CD14-positive monocyte (primary cell): ENCODE measurements around the gene ERICH3. TPM values are rescaled to one million over a fixed set of nuclear protein-coding genes. Genes with fewer than 3 reads are reported as not detected.

ENCODE experiments used
- DNase-seq, 3 donors: peaks; one replicate each; pipeline ENCODE4 v3.0.0-alpha.2; 2011 to 2022
- H2AFZ ChIP-seq: 2 replicates; pipeline ENCODE4 v1.6.0; 2012; ENCODE audit warnings: mild to moderate bottlenecking, low read depth, low read length, inconsistent platforms; ENCODE audit not compliant: insufficient read depth, poor library complexity, severe bottlenecking
- H3K27ac ChIP-seq, 2 donors: 1 replicate in 1 of 2; 2 replicates in 1 of 2; pipeline ENCODE4 v1.5.1; 2012 to 2013; ENCODE audit warnings: low read length in 2 of 2, control low read depth in 1 of 2, inconsistent platforms in 1 of 2, low read depth in 1 of 2, mild to moderate bottlenecking in 1 of 2
- H3K27me3 ChIP-seq, 2 donors: one replicate each; pipeline versions ENCODE4 v1.6.0 to v1.6.1; 2011 to 2013; ENCODE audit warnings: low read length in 2 of 2; ENCODE audit not compliant: control insufficient read depth in 2 of 2, insufficient read depth in 2 of 2
- H3K36me3 ChIP-seq, 2 donors: replicated peaks in 1 of 2; 1 replicate in 1 of 2; 2 replicates in 1 of 2; pipeline versions ENCODE4 v1.5.1 to v1.6.1; 2012 to 2013; ENCODE audit warnings: low read length in 2 of 2, control low read depth in 1 of 2, inconsistent platforms in 1 of 2, mild to moderate bottlenecking in 1 of 2; ENCODE audit not compliant: insufficient read depth in 2 of 2, control insufficient read depth in 1 of 2
- H3K4me1 ChIP-seq, 2 donors: 1 replicate in 1 of 2; 2 replicates in 1 of 2; pipeline versions ENCODE4 v1.5.1 to v1.6.1; 2012 to 2013; ENCODE audit warnings: low read length in 2 of 2, control low read depth in 1 of 2, inconsistent platforms in 1 of 2, mild to moderate bottlenecking in 1 of 2, moderate library complexity in 1 of 2; ENCODE audit not compliant: insufficient read depth in 2 of 2, control insufficient read depth in 1 of 2
- H3K4me2 ChIP-seq: replicated peaks from 2 replicates; pipeline ENCODE3; 2012; ENCODE audit warnings: low read length, moderate library complexity, mild to moderate bottlenecking; ENCODE audit not compliant: poor library complexity, severe bottlenecking; ENCODE audit errors: extremely low read depth
- H3K4me3 ChIP-seq, 3 experiments: fragments of 200-600 bp in 1 of 3; sonication (generic) in 1 of 3; replicated peaks in 1 of 3; 1 replicate in 2 of 3; 2 replicates in 1 of 3; pipeline ENCODE4 v1.5.1; 2011 to 2013; ENCODE audit warnings: low read length in 3 of 3, mild to moderate bottlenecking in 3 of 3, control low read depth in 2 of 3, low read depth in 2 of 3, inconsistent platforms in 1 of 3, moderate library complexity in 1 of 3
- H3K79me2 ChIP-seq: 2 replicates; pipeline ENCODE4 v1.6.0; 2012; ENCODE audit warnings: mild to moderate bottlenecking, control low read depth, inconsistent platforms, low read length, moderate library complexity; ENCODE audit not compliant: insufficient read depth
- H3K9ac ChIP-seq: 2 replicates; pipeline ENCODE4 v1.6.0; 2017; ENCODE audit warnings: low read length, mild to moderate bottlenecking; ENCODE audit not compliant: insufficient read depth, poor library complexity, severe bottlenecking
- H3K9me3 ChIP-seq, 2 donors: replicated peaks in 1 of 2; 1 replicate in 1 of 2; 2 replicates in 1 of 2; pipeline versions ENCODE4 v1.5.1 to v1.6.1; 2012 to 2013; ENCODE audit warnings: low read length in 2 of 2, control low read depth in 1 of 2; ENCODE audit not compliant: control insufficient read depth in 1 of 2, insufficient read depth in 1 of 2
- H4K20me1 ChIP-seq: 2 replicates; pipeline ENCODE4 v1.6.0; 2012; ENCODE audit warnings: mild to moderate bottlenecking, low read length, control low read depth, moderate library complexity; ENCODE audit not compliant: insufficient read depth
- H3K27ac Mint-ChIP-seq, 7 donors: one replicate each; pipeline ENCODE4 v1.8.0; 2020; ENCODE audit warnings: mild to moderate bottlenecking in 7 of 7, mixed read lengths in 7 of 7, moderate library complexity in 6 of 7, inconsistent platforms in 2 of 7
- H3K27me3 Mint-ChIP-seq, 3 donors: one replicate each; pipeline ENCODE4 v1.8.0; 2021 to 2022; ENCODE audit warnings: low read depth in 3 of 3, mild to moderate bottlenecking in 3 of 3, mixed read lengths in 3 of 3, moderate library complexity in 3 of 3, inconsistent platforms in 1 of 3
- H3K36me3 Mint-ChIP-seq, 2 donors: one replicate each; pipeline ENCODE4 v1.8.0; 2020; ENCODE audit warnings: mixed read lengths in 2 of 2, inconsistent platforms in 1 of 2, mild to moderate bottlenecking in 1 of 2
- H3K4me1 Mint-ChIP-seq: one replicate; pipeline ENCODE4 v1.8.0; 2020; ENCODE audit warnings: mild to moderate bottlenecking, mixed read lengths
- H3K4me3 Mint-ChIP-seq, 2 donors: one replicate each; pipeline ENCODE4 v1.8.0; 2020; ENCODE audit warnings: mild to moderate bottlenecking in 2 of 2, mixed read lengths in 2 of 2, moderate library complexity in 1 of 2
- H3K9me3 Mint-ChIP-seq, 7 donors: one replicate each; pipeline ENCODE4 v1.8.0; 2020 to 2022; ENCODE audit warnings: mixed read lengths in 7 of 7, mild to moderate bottlenecking in 6 of 7, moderate library complexity in 6 of 7, inconsistent platforms in 2 of 7
- CTCF ChIP-seq: fragments of 200-600 bp; IDR thresholded peaks from one replicate; pipeline ENCODE4 v1.8.0; 2022; ENCODE audit warnings: antibody characterized with exemption, mild to moderate bottlenecking
- WGBS: methylation state at CpG from one replicate; pipeline ENCODE4 v1.1.5; 2013; ENCODE audit warnings: missing lambda C conversion rate; ENCODE audit not compliant: insufficient coverage; 5-methylcytosine and 5-hydroxymethylcytosine counted together
- intact Hi-C, 2 donors: fragments of 100-400 bp; cut with micrococcal nuclease; formaldehyde crosslinking; loops; one replicate each; pipeline versions ENCODE4 v1.15.0 to v1.15.1; 2023
- polyA plus RNA-seq, 3 donors: library from polyadenylated mRNA; depleted of rRNA in 1 of 3; unstranded in 2 of 3; stranded (reverse) in 1 of 3; fragments of 300-500 nt in 2 of 3; fragments of >200 nt in 1 of 3; fragmentation: Illumina TruSeq in 2 of 3; gene quantifications; 1 replicate in 2 of 3; 2 replicates in 1 of 3; pipeline ENCODE4 v1.2.3, GENCODE V29; 2012 to 2021

ERICH3 gene
- polyA plus RNA-seq, 3 donors, result not detected

- TF ChIP-seq CTCF, result no peak
- Histone ChIP-seq H2AFZ (no peak overlapping the region), H3K4me2 (no peak overlapping the region), H3K79me2 (no peaks in the 10 kb centered on the region), H3K4me1 (no peaks in the 10 kb centered on the region), H3K27me3 (no peaks in the 10 kb centered on the region), H3K9me3 (peaks cover 0 to 6% of the 10 kb centered on the region in 2 donors), H3K9ac (no peak overlapping the region), H3K4me3 (no peak overlapping the region), H3K36me3 (no peaks in the 10 kb centered on the region), H3K27ac (no peak overlapping the region), H4K20me1 (no peaks in the 10 kb centered on the region)
- Mint-ChIP-seq H3K9me3 (peaks cover 0 to 5% (median 2%) of the 10 kb centered on the region in 7 donors), H3K4me1 (no peaks in the 10 kb centered on the region), H3K27me3 (peaks cover 0 to 2% (median 0%) of the 10 kb centered on the region in 3 donors), H3K27ac (no peak overlapping the region), H3K36me3 (no peaks in the 10 kb centered on the region), H3K4me3 (no peak overlapping the region)
- DNase-seq, result no peak
- intact Hi-C loops, result no loop called here
- 93% methylated on average over 4 of the region's 4 CpGs for WGBS
Measured at GRCh38 chr1:74528123-74528522, 145.5 kb downstream of the ERICH3 start.

- no peaks in the 10 kb centered on the region for H3K27me3 Mint-ChIP-seq
Measured at GRCh38 chr1:74526708-74527107, 146.9 kb downstream of the ERICH3 start.

More at GRCh38 chr1:74526708-74527107, 146.9 kb downstream of the ERICH3 start:
- Mint-ChIP-seq H3K36me3 (no peaks in the 10 kb centered on the region), H3K27ac (no peak overlapping the region), H3K9me3 (peaks cover 0 to 6% (median 2%) of the 10 kb centered on the region in 7 donors), H3K4me1 (no peaks in the 10 kb centered on the region), H3K4me3 (no peak overlapping the region)
- no peaks in the 10 kb centered on the region for H3K36me3 ChIP-seq
- no peak for TF ChIP-seq CTCF
- no peak overlapping the region for H3K4me3 ChIP-seq
- H3K4me2 ChIP-seq, result no peak overlapping the region
- peaks cover 0 to 6% of the 10 kb centered on the region in 2 donors for H3K9me3 ChIP-seq
- no CpG with 5 or more reads among the region's 2 CpGs for WGBS
- H2AFZ ChIP-seq, result no peak overlapping the region
- H3K27me3 ChIP-seq, result no peaks in the 10 kb centered on the region
- H3K79me2 ChIP-seq, result no peaks in the 10 kb centered on the region
- no peak overlapping the region for H3K27ac ChIP-seq
- intact Hi-C loops, result no loop called here
- no peak overlapping the region for H3K9ac ChIP-seq
- no peak for DNase-seq
- H4K20me1 ChIP-seq, result no peaks in the 10 kb centered on the region
- H3K4me1 ChIP-seq, result no peaks in the 10 kb centered on the region
